ENCODE data around the gene MND1. TPM values are rescaled to one million over a fixed set of nuclear protein-coding genes. Genes with fewer than 3 reads are reported as not detected.
"Not testable (repeated sequence)": the region's sequence is repeated elsewhere in the genome, so short reads cannot be mapped to it uniquely, and the experiment has no call there.

The MND1 gene
- total RNA-seq, 1 donor from 2014 or later, result 30.0 TPM

- no peak for TF ChIP-seq CTCF (conservative IDR thresholded peaks at IDR 0.05; ENCODE audit: low read depth, low read length)
- no peak overlapping the region for H3K4me3 ChIP-seq (ENCODE audit: low read depth, low read length)
- DNase-seq (ENCODE audit: low read depth), result no peak
Measured at GRCh38 chr4:153447175-153447905, 102.9 kb downstream of the MND1 start.

GRCh38 chr4:153448003-153448731 lies 103.7 kb downstream of the MND1 start:
- TF ChIP-seq CTCF (conservative IDR thresholded peaks at IDR 0.05; ENCODE audit: low read depth, low read length), result no peak
- H3K4me3 ChIP-seq (ENCODE audit: low read depth, low read length), result no peak overlapping the region
- DNase-seq (ENCODE audit: low read depth), result no peak

DNA sequence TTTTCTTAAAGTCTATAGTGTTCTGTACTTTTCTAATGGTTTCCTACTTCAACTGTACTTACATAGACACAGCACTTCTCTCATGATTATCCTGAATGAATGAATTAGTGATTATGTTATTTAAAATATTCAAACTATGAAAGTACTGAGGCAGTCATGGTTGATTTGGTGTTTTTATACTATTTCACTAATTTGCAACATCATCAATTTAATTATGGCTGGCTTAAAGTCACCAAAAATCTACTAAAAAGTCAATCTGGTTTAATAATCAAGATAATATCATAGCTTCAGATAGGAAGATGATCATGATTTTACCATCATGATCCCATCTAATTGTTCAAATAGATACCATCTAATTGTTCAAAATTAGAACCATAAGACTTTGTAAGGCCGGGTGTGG lies 104.8 kb downstream of the MND1 start:
- no peak overlapping the region for H3K4me3 ChIP-seq (ENCODE audit: low read depth, low read length)
- no peak for TF ChIP-seq CTCF (conservative IDR thresholded peaks at IDR 0.05; ENCODE audit: low read depth, low read length)
- DNase-seq (ENCODE audit: low read depth), result no peak

GRCh38 chr4:153450544-153450917 lies 106.0 kb downstream of the MND1 start:
- no peak for TF ChIP-seq CTCF (conservative IDR thresholded peaks at IDR 0.05; ENCODE audit: low read depth, low read length)
- H3K4me3 ChIP-seq (ENCODE audit: low read depth, low read length), result no peak overlapping the region
- no peak for DNase-seq (ENCODE audit: low read depth)

GRCh38 chr4:153451145-153451544 lies 106.7 kb downstream of the MND1 start:
- not testable (repeated sequence) for H3K4me3 ChIP-seq (ENCODE audit: low read depth, low read length); DNase-seq (ENCODE audit: low read depth)

DNA sequence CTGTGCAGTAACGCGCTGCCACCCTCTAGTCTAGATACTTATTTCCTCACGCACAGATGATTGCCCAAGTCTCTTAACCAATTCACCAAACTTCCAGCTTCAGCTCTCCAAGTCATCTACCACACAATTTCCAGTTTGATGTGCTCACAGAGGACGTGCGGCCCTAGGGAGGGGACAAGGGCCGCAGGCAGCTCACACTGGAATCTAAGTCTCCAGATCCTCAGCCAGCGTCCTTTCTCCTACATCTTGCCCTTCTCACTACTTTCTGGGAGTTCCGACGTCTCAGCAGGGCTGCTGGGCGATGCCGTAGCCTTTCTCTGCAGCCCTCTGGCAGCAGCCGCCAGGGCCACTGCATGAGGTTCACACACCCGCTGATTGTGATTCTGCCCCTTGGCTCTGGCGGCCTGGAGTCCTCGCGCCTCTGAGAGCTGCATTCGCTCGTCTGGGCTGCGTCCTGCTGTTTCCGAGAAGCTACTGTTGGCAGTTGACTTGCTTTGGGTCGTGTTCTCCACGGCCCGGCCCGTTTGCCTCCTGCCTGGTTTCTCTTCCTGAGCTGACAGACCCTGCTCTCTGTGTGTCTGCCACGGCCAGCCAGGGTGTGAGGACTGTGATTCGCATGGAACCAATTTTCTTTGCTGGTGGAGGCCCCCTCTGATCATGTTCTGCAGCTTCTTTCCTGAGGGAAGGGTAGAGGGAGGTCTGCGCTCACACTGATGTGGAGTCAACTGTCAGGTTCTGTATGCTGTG lies 107.6 kb downstream of the MND1 start:
- no peak for DNase-seq (ENCODE audit: low read depth)
- no peak overlapping the region for H3K4me3 ChIP-seq (ENCODE audit: low read depth, low read length)

More for the DNA sequence above, 107.6 kb downstream of the MND1 start:
- TF ChIP-seq CTCF (conservative IDR thresholded peaks at IDR 0.05; ENCODE audit: low read depth, low read length), result no peak

Measured in epithelial cell of proximal tubule (primary cell).